ENCODE results near the gene BSG.
"Not testable (repeated sequence)": the region's sequence is repeated elsewhere in the genome, so short reads cannot be mapped to it uniquely, and the experiment has no call there.

Gene BSG

GRCh38 chr19:619286-620002 lies 47.0 kb downstream of the BSG start:
- Histone ChIP-seq H3K4me3 (no peak overlapping the region), H3K4me1 (peaks cover 34% of the 10 kb centered on the region), H3K9me3 (no peaks in the 10 kb centered on the region), H3K27me3 (no peaks in the 10 kb centered on the region), H3K36me3 (peaks cover 76% of the 10 kb centered on the region), H3K27ac (no peak overlapping the region), H3K4me2 (no peak overlapping the region), H4K20me1 (0 out of 2 replicates have a peak, but pooled peaks cover 13% of the 10 kb centered on the region), H3K9ac (no peak overlapping the region)
- no peak for TF ChIP-seq Cebpa-rat (IDR thresholded peaks at IDR 0.05)

GRCh38 chr19:620166-620862 lies 47.9 kb downstream of the BSG start:
- H3K4me2 ChIP-seq, result no peak overlapping the region
- H3K4me1 ChIP-seq, result peaks cover 42% of the 10 kb centered on the region
- no peak for TF ChIP-seq Cebpa-rat (IDR thresholded peaks at IDR 0.05)
- H3K9me3 ChIP-seq, result no peaks in the 10 kb centered on the region
- H3K4me3 ChIP-seq, result no peak overlapping the region
- peaks cover 77% of the 10 kb centered on the region for H3K36me3 ChIP-seq
- H3K27me3 ChIP-seq, result no peaks in the 10 kb centered on the region
- peaks cover 21% of the 10 kb centered on the region; the same call in 1 of the 2 replicates for H4K20me1 ChIP-seq
- no peak overlapping the region for H3K9ac ChIP-seq
- H3K27ac ChIP-seq, result no peak overlapping the region

GRCh38 chr19:621191-621590 lies 48.8 kb downstream of the BSG start:
- H3K36me3 ChIP-seq, result peaks cover 82% of the 10 kb centered on the region

DNA sequence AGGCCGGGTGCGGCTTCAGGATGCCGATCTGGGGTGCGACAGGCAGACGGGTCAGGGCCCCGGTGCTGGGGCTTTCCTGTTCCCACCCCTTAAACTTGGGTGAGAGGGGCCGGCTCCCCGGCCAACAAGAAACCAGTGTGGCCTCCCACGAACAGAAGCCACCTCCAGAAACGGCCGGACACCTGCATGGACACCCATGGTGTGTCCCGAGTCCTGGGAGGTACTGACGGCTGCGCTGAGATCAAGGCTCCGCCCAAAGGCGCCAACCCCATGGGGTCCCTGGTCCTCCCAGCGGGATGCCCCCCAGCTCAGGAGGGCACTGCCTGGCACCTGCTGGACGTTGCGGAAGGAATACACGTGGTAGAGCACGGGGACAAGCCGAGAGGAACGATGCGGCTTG lies 49.4 kb downstream of the BSG start:
- peaks cover 47% of the 10 kb centered on the region for H3K4me1 ChIP-seq
- H3K9me3 ChIP-seq, result no peaks in the 10 kb centered on the region
- peaks cover 25% of the 10 kb centered on the region for H4K20me1 ChIP-seq
- no peak for TF ChIP-seq Cebpa-rat (IDR thresholded peaks at IDR 0.05)
- peak overlapping the region; percentile 89; the same call in 1 of the 2 replicates for H3K4me2 ChIP-seq
- peak overlapping the region; percentile 30; the same call in 1 of the 2 replicates for H3K27ac ChIP-seq
- peaks cover 84% of the 10 kb centered on the region for H3K36me3 ChIP-seq
- no peak overlapping the region for H3K4me3 ChIP-seq
- H3K9ac ChIP-seq, result no peak overlapping the region
- no peaks in the 10 kb centered on the region for H3K27me3 ChIP-seq

More at GRCh38 chr19:621191-621590, 48.8 kb downstream of the BSG start:
- H4K20me1 ChIP-seq, result peaks cover 25% of the 10 kb centered on the region
- H3K9me3 ChIP-seq, H3K27me3 ChIP-seq, H3K27ac ChIP-seq, H3K4me3 ChIP-seq, H3K4me2 ChIP-seq, H3K9ac ChIP-seq: not testable (repeated sequence)
- peaks cover 46% of the 10 kb centered on the region for H3K4me1 ChIP-seq

DNA sequence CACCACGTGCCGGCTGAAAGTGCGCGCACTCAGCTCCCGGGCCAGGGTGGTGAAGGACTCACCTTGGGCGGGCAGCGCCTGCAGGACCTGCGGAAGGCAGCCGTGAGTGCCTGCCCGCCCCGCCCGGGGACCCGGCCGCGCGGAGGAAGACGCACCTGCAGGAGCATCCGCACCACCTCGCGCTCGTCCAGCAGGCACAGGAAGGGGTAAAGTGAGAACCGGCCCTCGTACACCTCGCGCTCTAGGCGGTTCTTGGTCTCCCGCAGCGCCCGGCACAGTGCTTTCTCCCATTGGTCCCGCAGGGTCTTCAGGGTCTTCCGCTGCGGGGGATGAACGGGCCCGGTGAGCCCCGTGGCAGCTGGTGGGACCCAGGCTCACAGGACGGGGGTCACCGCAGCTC lies 50.3 kb downstream of the BSG start:
- H3K27ac ChIP-seq, result peak overlapping the region; percentile 79
- H3K9ac ChIP-seq, result peak overlapping the region; percentile 67
- H4K20me1 ChIP-seq, result peaks cover 31% of the 10 kb centered on the region
- no peak overlapping the region for H3K4me3 ChIP-seq
- peak overlapping the region; percentile 89 for H3K4me2 ChIP-seq
- no peaks in the 10 kb centered on the region for H3K27me3 ChIP-seq
- peaks cover 47% of the 10 kb centered on the region for H3K4me1 ChIP-seq
- no peak for TF ChIP-seq Cebpa-rat (IDR thresholded peaks at IDR 0.05)
- H3K36me3 ChIP-seq, result peaks cover 82% of the 10 kb centered on the region
- no peaks in the 10 kb centered on the region for H3K9me3 ChIP-seq

DNA sequence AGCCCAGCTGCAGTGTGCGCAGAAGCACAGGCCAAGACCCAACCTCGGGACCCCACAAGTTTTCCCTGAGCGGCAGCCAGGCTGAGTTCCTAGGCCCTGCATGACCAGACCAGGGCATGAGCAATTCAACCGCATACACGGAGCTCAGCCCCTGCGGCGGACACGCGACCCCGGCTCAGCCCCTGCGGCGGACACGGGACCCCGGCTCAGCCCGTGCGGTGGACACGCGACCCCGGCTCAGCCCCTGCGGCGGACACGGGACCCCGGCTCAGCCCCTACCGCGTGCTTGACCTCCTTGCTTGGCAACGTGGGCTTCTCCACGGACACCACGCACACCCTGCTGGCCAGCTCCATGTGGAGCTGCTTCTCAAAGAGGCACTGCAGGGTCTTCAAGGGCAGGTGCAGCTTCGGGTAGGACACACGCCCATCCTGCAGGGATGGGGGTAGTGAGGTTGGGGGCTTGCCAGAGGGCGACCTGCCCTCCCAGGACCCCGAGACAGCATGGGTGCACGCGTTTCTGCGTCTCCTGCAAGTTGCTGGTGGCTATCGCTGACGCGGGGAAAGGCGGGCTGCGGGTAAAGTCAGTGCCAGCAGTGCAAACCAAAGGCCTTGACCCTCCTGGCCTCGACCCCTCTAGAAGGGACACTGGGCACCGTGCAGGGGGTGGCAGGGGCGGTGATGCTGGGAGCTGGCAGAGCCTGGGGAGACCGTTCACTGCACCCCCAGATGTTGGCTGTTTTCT lies 51.0 kb downstream of the BSG start:
- no peaks in the 10 kb centered on the region for H3K27me3 ChIP-seq
- no peaks in the 10 kb centered on the region for H3K9me3 ChIP-seq
- peak overlapping the region; percentile 79 for H3K27ac ChIP-seq
- H3K4me2 ChIP-seq, result peak overlapping the region; percentile 89
- H3K4me1 ChIP-seq, result peaks cover 47% of the 10 kb centered on the region
- peaks cover 84% of the 10 kb centered on the region for H3K36me3 ChIP-seq
- H3K9ac ChIP-seq, result peak overlapping the region; percentile 67
- H4K20me1 ChIP-seq, result peaks cover 33% of the 10 kb centered on the region
- no peak for TF ChIP-seq Cebpa-rat (IDR thresholded peaks at IDR 0.05)
- peak overlapping the region; percentile 41 for H3K4me3 ChIP-seq

DNA sequence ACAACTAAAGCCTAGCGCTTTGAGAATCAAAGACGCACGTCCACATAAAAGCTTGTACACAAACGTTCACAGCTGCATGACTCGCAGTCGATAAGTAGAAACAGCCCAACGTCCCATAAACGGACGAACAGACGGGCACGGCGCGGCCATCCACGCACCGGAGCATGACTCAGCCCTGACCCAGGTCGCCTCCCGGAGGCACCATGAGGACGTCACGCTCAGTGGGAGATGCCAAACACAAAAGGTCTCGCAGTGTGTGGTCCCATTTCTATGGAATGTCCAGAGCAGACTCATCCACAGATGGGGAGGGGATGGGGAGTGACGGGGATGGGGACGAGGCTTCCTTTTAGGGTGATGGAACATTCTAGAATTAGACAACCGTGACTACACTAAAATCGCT lies 51.6 kb downstream of the BSG start:
- peaks cover 40% of the 10 kb centered on the region for H4K20me1 ChIP-seq
- no peak for TF ChIP-seq Cebpa-rat (IDR thresholded peaks at IDR 0.05)

DNA sequence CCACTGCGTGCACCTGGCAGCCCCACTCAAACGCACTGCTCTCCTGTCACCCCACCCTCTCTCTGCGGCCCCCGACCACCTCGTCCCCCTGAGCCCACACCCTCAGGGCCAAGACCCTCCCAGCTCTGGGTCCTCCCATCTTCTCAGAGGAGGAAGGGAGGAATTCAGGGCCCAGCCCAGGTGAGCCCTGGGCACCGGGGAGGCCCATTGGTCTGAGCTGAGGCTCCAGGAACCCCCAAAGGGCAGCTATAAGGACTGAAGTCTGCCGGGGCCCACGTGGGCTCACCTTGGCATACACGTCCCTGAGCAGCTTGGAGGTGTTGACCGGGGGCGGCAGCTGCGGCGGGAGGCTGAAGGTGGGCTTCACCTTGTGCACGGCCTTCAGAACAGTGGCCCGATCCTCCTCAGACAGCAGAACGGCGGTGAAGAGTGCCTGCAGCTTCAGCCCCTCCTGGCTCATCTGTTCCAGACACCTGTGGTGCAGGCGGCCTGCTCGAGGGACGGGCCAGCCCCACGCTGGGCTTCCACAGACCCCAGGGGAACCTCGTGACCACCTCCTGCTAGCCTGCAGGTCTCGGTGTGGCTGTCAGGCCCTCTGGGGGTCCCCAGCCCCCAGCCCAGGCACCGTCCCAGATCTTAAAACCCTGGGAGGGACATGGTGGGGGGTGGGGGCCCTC lies 52.2 kb downstream of the BSG start:
- Histone ChIP-seq H3K4me1 (peaks cover 54% of the 10 kb centered on the region), H3K36me3 (peaks cover 84% of the 10 kb centered on the region), H3K27me3 (no peaks in the 10 kb centered on the region), H3K4me3 (peak overlapping the region; percentile 41), H3K27ac (peak overlapping the region; percentile 79), H3K9ac (peak overlapping the region; percentile 67), H4K20me1 (peaks cover 46% of the 10 kb centered on the region), H3K4me2 (peak overlapping the region; percentile 89), H3K9me3 (no peaks in the 10 kb centered on the region)
- TF ChIP-seq Cebpa-rat (IDR thresholded peaks at IDR 0.05), result no peak

More for the DNA sequence above, 51.6 kb downstream of the BSG start:
- Histone ChIP-seq H3K9ac (peak overlapping the region; percentile 67), H3K9me3 (no peaks in the 10 kb centered on the region), H3K36me3 (peaks cover 84% of the 10 kb centered on the region), H3K4me3 (peak overlapping the region; percentile 41), H3K27ac (peak overlapping the region; percentile 79), H3K27me3 (no peaks in the 10 kb centered on the region), H3K4me2 (peak overlapping the region; percentile 89), H3K4me1 (peaks cover 48% of the 10 kb centered on the region)

GRCh38 chr19:625257-625656 lies 52.9 kb downstream of the BSG start:
- Histone ChIP-seq H3K9ac (peak overlapping the region; percentile 67; the same call in 1 of the 2 replicates), H3K36me3 (peaks cover 84% of the 10 kb centered on the region)
- no peak for TF ChIP-seq Cebpa-rat (IDR thresholded peaks at IDR 0.05)

GRCh38 chr19:626566-626965 lies 54.2 kb downstream of the BSG start:
- H3K9ac ChIP-seq, H3K27ac ChIP-seq, H3K27me3 ChIP-seq, H3K4me3 ChIP-seq, H3K9me3 ChIP-seq, H3K4me2 ChIP-seq: not testable (repeated sequence)
- Histone ChIP-seq H3K36me3 (peaks cover 87% of the 10 kb centered on the region), H4K20me1 (peaks cover 66% of the 10 kb centered on the region), H3K4me1 (peaks cover 74% of the 10 kb centered on the region)

More at GRCh38 chr19:625257-625656, 52.9 kb downstream of the BSG start:
- Histone ChIP-seq H3K9me3 (no peaks in the 10 kb centered on the region), H3K4me1 (peaks cover 61% of the 10 kb centered on the region), H3K27me3 (no peaks in the 10 kb centered on the region), H3K27ac (peak overlapping the region; percentile 79), H4K20me1 (peaks cover 52% of the 10 kb centered on the region), H3K4me3 (peak overlapping the region; percentile 41; the same call in 1 of the 2 replicates), H3K4me2 (peak overlapping the region; percentile 89)

All from BLaER1 (cell line).